Lower leg skin (tissue), 3 donors: ENCODE measurements around the gene ARHGEF4.

Source experiments
- CTCF ChIP-seq, 3 donors: fragments of 450-650 bp; IDR thresholded peaks; one replicate each; pipeline ENCODE4 v1.5.1; 2016; ENCODE audit warnings: antibody characterized with exemption in 3 of 3, mild to moderate bottlenecking in 3 of 3, moderate library complexity in 2 of 3
- POLR2A ChIP-seq, 2 donors: fragments of 450-650 bp; IDR thresholded peaks; one replicate each; pipeline ENCODE4 v1.6.1; 2016 to 2017; ENCODE audit warnings: antibody characterized with exemption in 2 of 2, mild to moderate bottlenecking in 1 of 2, moderate library complexity in 1 of 2

- no peak for TF ChIP-seq CTCF (IDR thresholded peaks at IDR 0.05)
- TF ChIP-seq POLR2A (IDR thresholded peaks at IDR 0.05): no peak
Observed at GRCh38 chr2:130799295-130799694, 37.4 kb upstream of the ARHGEF4 start.
